AG10803 (cell line): Measurements from ENCODE around the gene RAD21L1.
"Not testable (repeated sequence)": the region's sequence is repeated elsewhere in the genome, so short reads cannot be mapped to it uniquely, and the experiment has no call there.

ENCODE experiments used
- DNase-seq: peaks from one replicate; pipeline ENCODE4 v3.0.0; 2010; ENCODE audit warnings: low read depth
- H3K4me3 ChIP-seq: 2 replicates; pipeline ENCODE4 v1.5.1; 2011; ENCODE audit warnings: mild to moderate bottlenecking, low read length, control low read depth
- CTCF ChIP-seq: conservative IDR thresholded peaks from 2 replicates; pipeline ENCODE4 v1.5.1; 2011; ENCODE audit warnings: mild to moderate bottlenecking, low read length, control low read depth, inconsistent platforms

RAD21L1 gene

DNA sequence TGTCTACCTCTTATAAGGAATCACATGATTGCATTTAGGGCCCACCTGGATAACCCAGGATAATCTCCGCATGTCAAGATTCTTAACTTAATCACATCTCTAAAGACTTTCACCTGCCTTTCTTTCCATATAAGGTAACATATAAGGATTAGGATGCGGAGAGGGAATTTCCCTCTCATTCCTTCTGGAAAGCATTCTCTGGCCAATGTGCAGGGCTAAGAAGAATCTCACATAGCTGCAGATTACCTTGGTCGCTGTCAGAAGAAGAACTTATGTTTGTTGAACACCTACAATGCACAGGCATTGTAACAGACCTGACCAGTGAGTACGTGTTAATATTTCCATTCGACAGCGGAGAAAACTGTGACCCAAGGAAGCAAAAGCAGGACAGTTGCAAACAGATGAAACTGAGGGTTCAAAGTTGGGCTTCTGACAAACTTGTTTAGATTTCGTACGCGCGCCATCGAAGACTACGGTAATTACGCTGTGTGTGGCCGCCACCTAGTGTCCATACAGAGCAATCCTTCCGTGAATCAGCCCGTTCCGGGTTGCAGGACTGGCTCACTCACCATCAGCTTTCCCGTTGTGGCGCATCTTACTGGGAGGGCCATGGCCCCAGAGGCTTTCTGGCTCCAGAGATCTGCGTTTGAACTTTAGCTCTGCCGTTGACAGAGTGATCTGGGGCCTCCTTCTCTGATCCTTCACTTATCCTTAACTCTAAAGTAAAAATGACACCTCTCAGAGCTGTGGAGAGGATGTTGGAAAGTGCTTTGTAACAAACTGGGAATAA lies 13.0 kb upstream of the RAD21L1 start:
- DNase-seq, result peak; percentile 65
- H3K4me3 ChIP-seq, result no peak overlapping the region

DNA sequence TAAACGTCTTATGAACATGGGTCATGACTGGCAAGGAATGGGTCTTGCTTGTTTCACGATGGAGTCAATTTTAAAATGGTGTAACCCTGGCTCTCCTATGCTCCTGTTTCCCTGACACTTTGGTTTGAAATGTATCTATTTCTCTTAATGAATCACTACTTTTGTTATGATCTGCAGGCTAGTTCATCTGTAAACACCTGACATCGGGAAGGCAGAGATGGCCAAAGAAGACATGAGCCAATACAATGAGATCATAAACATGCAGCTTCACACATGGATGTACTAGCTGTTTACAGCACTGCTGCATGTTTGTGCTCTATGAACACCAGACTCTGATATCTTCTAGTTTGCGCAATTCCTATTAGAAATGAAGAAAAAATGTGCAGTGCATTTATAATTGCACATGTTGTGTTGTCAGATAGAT lies 11.0 kb upstream of the RAD21L1 start:
- no peak for TF ChIP-seq CTCF
- no peak for DNase-seq

More for the DNA sequence above, 13.0 kb upstream of the RAD21L1 start:
- TF ChIP-seq CTCF, result peak; percentile 89

DNA sequence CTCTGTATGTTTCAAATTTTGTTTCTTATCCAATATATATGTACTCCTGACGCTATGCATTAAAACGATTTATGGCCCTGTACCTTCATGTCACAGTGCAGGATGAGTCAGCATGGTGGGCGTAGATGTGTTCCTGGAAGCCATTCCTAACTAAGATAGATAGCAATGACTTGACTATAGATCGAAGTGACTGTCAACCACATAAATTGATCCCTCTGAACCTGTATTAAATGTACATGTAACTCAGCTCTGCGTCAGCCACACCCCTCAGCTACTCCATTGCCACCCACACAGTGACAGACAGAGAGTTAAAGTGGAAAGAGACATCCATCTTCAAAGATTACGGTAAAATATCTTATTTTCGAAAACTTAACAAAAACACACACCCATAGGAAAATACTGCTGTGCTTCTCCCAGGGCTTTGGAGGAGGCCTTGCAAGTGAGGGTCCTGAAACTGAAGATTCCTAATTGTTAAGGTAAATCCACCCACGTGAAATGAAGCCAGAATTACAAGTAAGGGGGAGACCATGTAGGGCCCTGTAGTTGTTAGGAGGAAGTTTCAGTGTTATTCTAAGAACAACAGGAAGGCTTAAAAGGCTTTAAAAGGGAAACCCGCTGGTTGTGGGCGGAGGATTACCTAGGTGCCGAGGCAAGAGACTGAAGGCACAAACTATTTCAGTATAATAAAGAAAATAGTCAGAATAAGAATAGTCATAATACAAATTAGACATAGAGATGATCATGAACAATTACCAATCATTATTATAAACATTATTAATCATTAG lies 10.3 kb upstream of the RAD21L1 start:
- no peak for TF ChIP-seq CTCF
- no peak overlapping the region for H3K4me3 ChIP-seq
- no peak for DNase-seq

More for the DNA sequence above, 11.0 kb upstream of the RAD21L1 start:
- no peak overlapping the region for H3K4me3 ChIP-seq

DNA sequence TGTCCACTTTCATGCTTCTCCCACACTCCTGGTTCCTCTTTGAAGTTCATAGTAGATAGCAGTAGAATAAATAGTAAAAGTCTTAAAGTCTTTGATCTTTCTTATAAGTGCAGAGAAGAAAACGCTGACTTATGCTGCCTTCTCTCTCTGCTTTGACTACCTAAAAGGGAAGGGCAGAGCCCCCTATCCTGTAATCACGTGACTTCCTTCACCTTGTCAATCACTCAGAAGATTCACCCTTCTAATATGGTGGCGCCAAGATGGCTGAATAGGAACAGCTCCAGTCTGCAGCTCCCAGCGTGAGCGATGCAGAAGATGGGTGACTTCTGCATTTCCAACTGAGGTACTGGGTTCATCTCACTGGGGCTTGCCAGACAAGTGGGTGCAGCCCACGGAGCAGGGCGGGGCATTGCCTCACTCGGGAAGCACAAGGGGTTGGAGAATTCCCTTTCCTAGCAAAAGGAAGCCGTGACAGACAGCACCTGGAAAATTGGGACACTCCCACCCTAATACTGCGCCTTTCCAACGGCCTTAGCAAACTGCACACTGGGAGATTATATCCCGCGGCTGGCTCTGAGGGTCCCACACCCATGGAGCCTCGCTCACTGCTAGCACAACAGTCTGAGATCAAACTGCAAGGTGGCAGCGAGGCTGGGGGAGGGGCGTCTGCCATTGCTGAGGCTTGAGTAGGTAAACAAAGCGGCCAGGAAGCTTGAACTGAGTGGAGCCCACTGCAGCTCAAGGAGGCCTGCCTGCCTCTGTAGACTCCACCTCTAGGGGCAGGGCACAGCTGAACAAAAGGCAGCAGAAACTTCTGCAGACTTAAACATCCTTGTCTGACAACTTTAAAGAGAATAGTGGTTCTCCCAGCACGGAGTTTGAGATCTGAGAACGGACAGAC lies 9.1 kb upstream of the RAD21L1 start:
- DNase-seq, H3K4me3 ChIP-seq: not testable (repeated sequence)

DNA sequence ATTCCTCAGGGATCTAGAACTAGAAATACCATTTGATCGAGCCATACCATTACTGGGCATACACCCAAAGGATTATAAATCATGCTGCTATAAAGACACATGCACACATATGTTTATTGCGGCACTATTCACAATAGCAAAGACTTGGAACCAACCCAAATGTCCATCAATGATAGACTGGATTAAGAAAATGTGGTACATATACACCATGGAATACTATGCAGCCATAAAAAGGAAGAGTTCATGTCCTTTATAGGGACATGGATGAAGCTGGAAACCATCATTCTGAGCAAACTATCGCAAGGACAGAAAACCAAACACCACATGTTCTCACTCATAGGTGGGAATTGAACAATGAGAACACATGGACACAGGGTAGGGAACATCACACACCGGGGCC lies 3.1 kb upstream of the RAD21L1 start:
- not testable (repeated sequence) for DNase-seq, H3K4me3 ChIP-seq

GRCh38 chr20:1224205-1224890 lies 1.5 kb upstream of the RAD21L1 start:
- H3K4me3 ChIP-seq, result no peak overlapping the region
- no peak for DNase-seq
- no peak for TF ChIP-seq CTCF

GRCh38 chr20:1225263-1225782 lies 521 bp upstream of the RAD21L1 start:
- no peak for TF ChIP-seq CTCF
- DNase-seq, result no peak
- peak overlapping the region; percentile 53 for H3K4me3 ChIP-seq
